Liver (tissue), 9 donors: ENCODE measurements around the gene FRA10AC1. TPM values are rescaled to one million over a fixed set of nuclear protein-coding genes. Genes with fewer than 3 reads are reported as not detected.

Source experiments
- DNase-seq: peaks from one replicate; pipeline ENCODE4 v3.0.0-alpha.2; 2017; ENCODE audit warnings: low spot score
- H3K27ac ChIP-seq, 2 donors: one replicate each; pipeline ENCODE4 v1.7.0; 2013; ENCODE audit warnings: inconsistent platforms in 2 of 2, low read length in 2 of 2, control low read depth in 1 of 2, low read depth in 1 of 2, mild to moderate bottlenecking in 1 of 2
- H3K27me3 ChIP-seq, 4 donors: one replicate each; pipeline versions ENCODE4 v1.6.1 to v1.7.0; 2013; ENCODE audit warnings: low read length in 3 of 4, inconsistent platforms in 1 of 4, mild to moderate bottlenecking in 1 of 4, moderate library complexity in 1 of 4; ENCODE audit not compliant: control insufficient read depth in 4 of 4, insufficient read depth in 4 of 4
- H3K36me3 ChIP-seq, 4 donors: one replicate each; pipeline versions ENCODE4 v1.6.1 to v1.7.0; 2013; ENCODE audit warnings: low read length in 3 of 4, mild to moderate bottlenecking in 3 of 4, low read depth in 1 of 4, moderate library complexity in 1 of 4; ENCODE audit not compliant: control insufficient read depth in 4 of 4, insufficient read depth in 3 of 4
- H3K4me1 ChIP-seq, 4 donors: one replicate each; pipeline versions ENCODE4 v1.6.1 to v1.7.0; 2013; ENCODE audit warnings: low read length in 3 of 4, mild to moderate bottlenecking in 3 of 4, moderate library complexity in 1 of 4; ENCODE audit not compliant: control insufficient read depth in 4 of 4, insufficient read depth in 4 of 4
- H3K4me3 ChIP-seq, 3 donors: one replicate each; pipeline versions ENCODE4 v1.6.1 to v1.7.0; 2013; ENCODE audit warnings: low read length in 3 of 3, control low read depth in 1 of 3, low read depth in 1 of 3, mild to moderate bottlenecking in 1 of 3
- H3K9ac ChIP-seq, 2 donors: one replicate each; pipeline ENCODE4 v1.7.0; 2013; ENCODE audit warnings: low read length in 2 of 2, mild to moderate bottlenecking in 2 of 2, moderate library complexity in 2 of 2, control low read depth in 1 of 2, low read depth in 1 of 2
- H3K9me3 ChIP-seq, 4 donors: one replicate each; pipeline versions ENCODE4 v1.6.1 to v1.7.0; 2013; ENCODE audit warnings: low read length in 3 of 4; ENCODE audit not compliant: control insufficient read depth in 4 of 4
- CTCF ChIP-seq: fragments of 150-350 bp; IDR thresholded peaks from 2 replicates; pipeline ENCODE4 v1.5.1; 2017; ENCODE audit warnings: improper control_type of control experiment, low read depth, low read length; ENCODE audit not compliant: missing input control
- EGR1 ChIP-seq, 2 donors: IDR thresholded peaks; 2 replicates each; pipeline ENCODE4 v1.6.1; 2016 to 2018; ENCODE audit warnings: antibody characterized with exemption in 2 of 2, low read depth in 2 of 2
- FOXA1 ChIP-seq: IDR thresholded peaks from 2 replicates; pipeline ENCODE4 v1.6.1; 2016; ENCODE audit warnings: antibody characterized with exemption
- FOXA2 ChIP-seq: IDR thresholded peaks from 2 replicates; pipeline ENCODE4 v1.6.1; 2016; ENCODE audit warnings: antibody characterized with exemption
- HNF4A ChIP-seq, 2 donors: conservative IDR thresholded peaks; 2 replicates each; pipeline ENCODE4 v1.6.1; 2016; ENCODE audit warnings: antibody characterized with exemption in 2 of 2, mild to moderate bottlenecking in 2 of 2
- HNF4G ChIP-seq: IDR thresholded peaks from 2 replicates; pipeline ENCODE4 v1.6.1; 2016; ENCODE audit warnings: antibody characterized with exemption
- MAX ChIP-seq: IDR thresholded peaks from 2 replicates; pipeline ENCODE4 v1.6.1; 2016; ENCODE audit warnings: antibody characterized with exemption
- RAD21 ChIP-seq, 2 donors: IDR thresholded peaks; 2 replicates each; pipeline ENCODE4 v1.6.1; 2016; ENCODE audit warnings: antibody characterized with exemption in 2 of 2, mild to moderate bottlenecking in 2 of 2
- RXRA ChIP-seq, 2 donors: IDR thresholded peaks; 2 replicates each; pipeline ENCODE4 v1.6.1; 2017 to 2018; ENCODE audit warnings: antibody characterized with exemption in 2 of 2, mild to moderate bottlenecking in 1 of 2
- YY1 ChIP-seq: IDR thresholded peaks from 2 replicates; pipeline ENCODE4 v1.6.1; 2016; ENCODE audit warnings: antibody characterized with exemption, mild to moderate bottlenecking
- ZBTB33 ChIP-seq: IDR thresholded peaks from 2 replicates; pipeline ENCODE4 v1.6.1; 2016; ENCODE audit warnings: antibody characterized with exemption
- WGBS: extraction: QIAGEN DNeasy Blood & Tissue Kit; methylation state at CpG from one replicate; pipeline ENCODE4 v1.1.7; 2013; 5-methylcytosine and 5-hydroxymethylcytosine counted together
- polyA plus RNA-seq, 2 donors: library from polyadenylated mRNA; stranded (reverse) in 1 of 2; unstranded in 1 of 2; fragments of 200-250 nt in 1 of 2; fragments of >200 nt in 1 of 2; fragmentation: Nextera tagmentation in 1 of 2; extraction: Ambion mirVana in 1 of 2; gene quantifications; one replicate each; pipeline versions ENCODE4 v1.2.1 to v1.2.3, GENCODE V29; 2013 to 2015
- total RNA-seq, 2 donors: library from RNA; depleted of rRNA; stranded (reverse); fragments of >200 nt; gene quantifications; one replicate each; pipeline ENCODE4 v1.2.3, GENCODE V29; 2014
- TF ChIP-seq, protein P1 (sequence below): IDR thresholded peaks from 2 replicates; pipeline ENCODE4 v1.6.1; 2016; ENCODE audit warnings: antibody characterized with exemption
- donor health status: healthy.
- donor health status: healthy.
- donor health status: healthy.
- donor health status: healthy.
- donor health status: healthy.

Gene FRA10AC1
- total and polyA plus RNA-seq, 4 donors = 2.5 to 19.2 (median 5.8) TPM

GRCh38 chr10:93667795-93668194 lies 34.6 kb downstream of the FRA10AC1 start:
- H3K4me3 ChIP-seq = no peak overlapping the region
- no peaks in the 10 kb centered on the region for H3K9me3 ChIP-seq
- no peak for DNase-seq
- H3K36me3 ChIP-seq = peaks cover 0 to 8% (median 5%) of the 10 kb centered on the region in 4 donors
- TF ChIP-seq RXRA (IDR thresholded peaks at IDR 0.05) = peak in 1 of 2 donors; percentile 27
- no peak for TF ChIP-seq YY1
- no peak for TF ChIP-seq FOXA2
- TF ChIP-seq HNF4A (conservative IDR thresholded peaks at IDR 0.05) = peak in 1 of 2 donors; percentile 27
- peaks cover 5 to 44% (median 36%) of the 10 kb centered on the region in 4 donors for H3K4me1 ChIP-seq
- H3K27ac ChIP-seq = no peak overlapping the region
- no peaks in the 10 kb centered on the region for H3K27me3 ChIP-seq
- 71% methylated on average over 3 of the region's 3 CpGs for WGBS
- no peak overlapping the region for H3K9ac ChIP-seq

GRCh38 chr10:93666030-93666429 lies 36.4 kb downstream of the FRA10AC1 start:
- H3K4me3 ChIP-seq = no peak overlapping the region
- no peaks in the 10 kb centered on the region for H3K9me3 ChIP-seq
- no peak for TF ChIP-seq RAD21 (IDR thresholded peaks at IDR 0.05)
- TF ChIP-seq, protein P1, sequence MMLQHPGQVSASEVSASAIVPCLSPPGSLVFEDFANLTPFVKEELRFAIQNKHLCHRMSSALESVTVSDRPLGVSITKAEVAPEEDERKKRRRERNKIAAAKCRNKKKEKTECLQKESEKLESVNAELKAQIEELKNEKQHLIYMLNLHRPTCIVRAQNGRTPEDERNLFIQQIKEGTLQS = no peak
- no peak for TF ChIP-seq HNF4G
- TF ChIP-seq ZBTB33 = no peak
- no peak overlapping the region for H3K9ac ChIP-seq
- H3K36me3 ChIP-seq = peaks cover 0 to 9% (median 5%) of the 10 kb centered on the region in 4 donors
- H3K27me3 ChIP-seq = no peaks in the 10 kb centered on the region
- no peak overlapping the region for H3K27ac ChIP-seq
- WGBS = 97% methylated on average over 4 of the region's 4 CpGs
- no peak for DNase-seq
- peaks cover 5 to 34% (median 26%) of the 10 kb centered on the region in 4 donors for H3K4me1 ChIP-seq

DNA sequence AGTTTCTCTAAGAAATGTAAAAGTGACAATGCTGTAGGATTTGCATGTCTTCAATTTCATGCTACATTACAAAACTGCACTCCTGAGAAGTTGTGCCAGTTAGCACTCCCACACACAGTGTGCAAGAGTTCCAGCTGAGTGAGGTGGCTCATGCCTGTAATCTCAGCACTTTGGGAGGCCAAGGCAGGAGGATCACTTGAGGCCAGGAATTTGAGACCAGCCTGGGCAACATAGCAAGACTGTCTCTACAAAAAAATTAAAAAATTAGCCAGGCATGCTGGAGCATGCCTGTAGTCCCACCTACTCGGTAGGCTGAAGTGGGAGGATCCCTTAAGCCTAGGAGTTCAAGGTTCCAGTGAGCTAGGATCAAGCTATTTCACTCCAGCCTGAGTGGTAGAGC lies 44.6 kb downstream of the FRA10AC1 start:
- Histone ChIP-seq H3K4me1 (peaks cover 3 to 8% (median 6%) of the 10 kb centered on the region in 4 donors), H3K36me3 (peaks cover 0 to 6% (median 2%) of the 10 kb centered on the region in 4 donors), H3K27ac (no peak overlapping the region), H3K4me3 (no peak overlapping the region), H3K9ac (no peak overlapping the region), H3K9me3 (no peaks in the 10 kb centered on the region), H3K27me3 (no peaks in the 10 kb centered on the region)
- 61% methylated on average over 1 of the region's 1 CpG for WGBS
- TF ChIP-seq, protein P1 = no peak
- TF ChIP-seq CTCF = no peak
- no peak for TF ChIP-seq MAX
- TF ChIP-seq HNF4G = no peak
- no peak for TF ChIP-seq FOXA1
- no peak for TF ChIP-seq FOXA2
- TF ChIP-seq EGR1 (IDR thresholded peaks at IDR 0.05; ENCODE audit: low read depth in 2 of 2) = no peak
- no peak for DNase-seq
